ENCODE results near the gene ICA1L. TPM values are rescaled to one million over a fixed set of nuclear protein-coding genes. Genes with fewer than 3 reads are reported as not detected.
A peak's percentile ranks its signal among the peaks of the same experiment; 100 is the strongest.
"Not testable (repeated sequence)": the region's sequence is repeated elsewhere in the genome, so short reads cannot be mapped to it uniquely, and the experiment has no call there.

Gene ICA1L
- total and polyA plus RNA-seq, 2 experiments from 2014 or later: 3.8 to 5.4 TPM

GRCh38 chr2:202861987-202862386, 9.6 kb downstream of the ICA1L start:
- WGBS, 2 experiments (ENCODE audit: low coverage in 1 of 2, low lambda C conversion rate in 2 of 2, missing lambda C conversion rate in 2 of 2): 88 to 94% methylated on average over 3 of the region's 3 CpGs

GRCh38 chr2:202858601-202859000, 13.0 kb downstream of the ICA1L start:
- Histone ChIP-seq H3K4me1 (ENCODE audit: insufficient read depth) (no peaks in the 10 kb centered on the region), H2AFZ (no peak overlapping the region), H3K4me2 (ENCODE audit: unreplicated experiment) (no peak overlapping the region), H3K9me2 (ENCODE audit: insufficient read depth) (no peaks in the 10 kb centered on the region), H3K4me3 (no peak overlapping the region), H3K27me3 (replicated peaks; ENCODE audit: insufficient read depth) (no peaks in the 10 kb centered on the region), H3K9ac (no peak overlapping the region), H3K27ac (no peak overlapping the region), H3K79me2 (ENCODE audit: insufficient read depth) (no peaks in the 10 kb centered on the region), H3K9me3 (ENCODE audit: low read depth) (no peaks in the 10 kb centered on the region), H3F3A (ENCODE audit: insufficient read depth) (no peaks in the 10 kb centered on the region), H3K36me3 (ENCODE audit: low read depth) (no peaks in the 10 kb centered on the region), H4K20me1 (ENCODE audit: insufficient read depth) (no peaks in the 10 kb centered on the region)
- in situ Hi-C loops (cut with MboI): loop anchor here (25.0 kb wide), 1 partner anchor 271 kb away; no protein-coding TSS in a partner anchor
- no peak for DNase-seq
- 59 to 62% methylated on average over 3 of the region's 3 CpGs for WGBS, 2 experiments (ENCODE audit: low coverage in 1 of 2, low lambda C conversion rate in 2 of 2, missing lambda C conversion rate in 2 of 2)
- TF ChIP-seq EZH2 (IDR thresholded peaks at IDR 0.05; ENCODE audit: insufficient read depth, poor library complexity, severe bottlenecking) (no peak), EZH2phosphoT487 (IDR thresholded peaks at IDR 0.05; ENCODE audit: insufficient read depth, low read depth) (no peak)

More at GRCh38 chr2:202861987-202862386, 9.6 kb downstream of the ICA1L start:
- Histone ChIP-seq H3K36me3 (ENCODE audit: low read depth) (no peaks in the 10 kb centered on the region), H3K27ac (no peak overlapping the region), H3K4me2 (ENCODE audit: unreplicated experiment) (no peak overlapping the region), H3K79me2 (ENCODE audit: insufficient read depth) (no peaks in the 10 kb centered on the region), H2AFZ (no peak overlapping the region), H3K9me3 (ENCODE audit: low read depth) (no peaks in the 10 kb centered on the region), H3K27me3 (replicated peaks; ENCODE audit: insufficient read depth) (no peaks in the 10 kb centered on the region), H3K4me3 (no peak overlapping the region), H4K20me1 (ENCODE audit: insufficient read depth) (no peaks in the 10 kb centered on the region), H3K9ac (no peak overlapping the region), H3K9me2 (ENCODE audit: insufficient read depth) (no peaks in the 10 kb centered on the region), H3F3A (ENCODE audit: insufficient read depth) (no peaks in the 10 kb centered on the region), H3K4me1 (ENCODE audit: insufficient read depth) (no peaks in the 10 kb centered on the region)
- in situ Hi-C loops (cut with MboI): loop anchor here (25.0 kb wide), 1 partner anchor 275 kb away; no protein-coding TSS in a partner anchor
- TF ChIP-seq EZH2phosphoT487 (IDR thresholded peaks at IDR 0.05; ENCODE audit: insufficient read depth, low read depth): no peak
- TF ChIP-seq EZH2 (IDR thresholded peaks at IDR 0.05; ENCODE audit: insufficient read depth, poor library complexity, severe bottlenecking): no peak
- DNase-seq: no peak

- DNase-seq; H3K4me1 ChIP-seq (ENCODE audit: insufficient read depth); H3K4me3 ChIP-seq; H3F3A ChIP-seq (ENCODE audit: insufficient read depth); H3K9me2 ChIP-seq (ENCODE audit: insufficient read depth); H4K20me1 ChIP-seq (ENCODE audit: insufficient read depth); H3K4me2 ChIP-seq (ENCODE audit: unreplicated experiment); in situ Hi-C loops (cut with MboI); H2AFZ ChIP-seq; H3K27me3 ChIP-seq (replicated peaks; ENCODE audit: insufficient read depth); H3K9ac ChIP-seq; H3K27ac ChIP-seq; H3K79me2 ChIP-seq (ENCODE audit: insufficient read depth); H3K36me3 ChIP-seq (ENCODE audit: low read depth); H3K9me3 ChIP-seq (ENCODE audit: low read depth): not testable (repeated sequence)
- WGBS, 2 experiments (ENCODE audit: low coverage in 1 of 2, low lambda C conversion rate in 2 of 2, missing lambda C conversion rate in 2 of 2): 34 to 39% methylated on average over 3 of the region's 3 CpGs
Measured at GRCh38 chr2:202849343-202849742, 22.2 kb downstream of the ICA1L start.

GRCh38 chr2:202848813-202849212, 22.8 kb downstream of the ICA1L start:
- no peaks in the 10 kb centered on the region for H3K27me3 ChIP-seq (replicated peaks; ENCODE audit: insufficient read depth)
- no peak overlapping the region for H3K4me3 ChIP-seq
- no peaks in the 10 kb centered on the region for H3K4me1 ChIP-seq (ENCODE audit: insufficient read depth)
- WGBS, 2 experiments (ENCODE audit: low coverage in 1 of 2, low lambda C conversion rate in 2 of 2, missing lambda C conversion rate in 2 of 2): 55 to 59% methylated on average over 8 of the region's 8 CpGs
- no peak overlapping the region for H3K4me2 ChIP-seq (ENCODE audit: unreplicated experiment)
- in situ Hi-C loops (cut with MboI): no loop called here
- DNase-seq: peak; percentile 8
- no peak overlapping the region for H3K27ac ChIP-seq
- no peak overlapping the region for H2AFZ ChIP-seq
- no peaks in the 10 kb centered on the region for H3F3A ChIP-seq (ENCODE audit: insufficient read depth)
- no peaks in the 10 kb centered on the region for H3K9me3 ChIP-seq (ENCODE audit: low read depth)
- no peaks in the 10 kb centered on the region for H3K79me2 ChIP-seq (ENCODE audit: insufficient read depth)
- no peak overlapping the region for H3K9ac ChIP-seq
- no peaks in the 10 kb centered on the region for H3K36me3 ChIP-seq (ENCODE audit: low read depth)
- TF ChIP-seq EZH2 (IDR thresholded peaks at IDR 0.05; ENCODE audit: insufficient read depth, poor library complexity, severe bottlenecking) (no peak), EZH2phosphoT487 (IDR thresholded peaks at IDR 0.05; ENCODE audit: insufficient read depth, low read depth) (no peak)
- H4K20me1 ChIP-seq (ENCODE audit: insufficient read depth): no peaks in the 10 kb centered on the region
- H3K9me2 ChIP-seq (ENCODE audit: insufficient read depth): no peaks in the 10 kb centered on the region
